Esophagus muscularis mucosa (tissue), 4 donors: ENCODE measurements around the gene PRIM1. TPM values are rescaled to one million over a fixed set of nuclear protein-coding genes. Genes with fewer than 3 reads are reported as not detected.

Experiments
- DNase-seq: peaks from one replicate; pipeline ENCODE4 v3.0.0-alpha.2; 2017; ENCODE audit errors: extremely low spot score
- H3K27ac ChIP-seq, 4 donors: fragments of 200-600 bp; sonication (generic); replicated peaks in 1 of 4; 1 replicate in 3 of 4; 2 replicates in 1 of 4; pipeline ENCODE4 v1.5.1; 2016 to 2019; ENCODE audit warnings: mild to moderate bottlenecking in 1 of 4
- H3K27me3 ChIP-seq, 4 donors: fragments of 200-600 bp; sonication (generic); one replicate each; pipeline versions ENCODE4 v1.5.1 to v1.6.0; 2016 to 2019
- H3K36me3 ChIP-seq, 4 donors: fragments of 200-600 bp; sonication (generic); one replicate each; pipeline ENCODE4 v1.5.1; 2016 to 2019
- H3K4me1 ChIP-seq, 4 donors: fragments of 200-600 bp; sonication (generic); one replicate each; pipeline ENCODE4 v1.5.1; 2016 to 2019
- H3K4me3 ChIP-seq, 4 donors: fragments of 200-600 bp; sonication (generic); 1 replicate in 2 of 4; 2 replicates in 2 of 4; pipeline ENCODE4 v1.5.1; 2016 to 2019; ENCODE audit warnings: mild to moderate bottlenecking in 4 of 4, moderate library complexity in 1 of 4
- H3K9me3 ChIP-seq, 4 donors: fragments of 200-600 bp; sonication (generic); 1 replicate in 3 of 4; 2 replicates in 1 of 4; pipeline ENCODE4 v1.5.1; 2016 to 2019
- EP300 ChIP-seq: sonication (generic); formaldehyde crosslinking; IDR thresholded peaks from one replicate; pipeline ENCODE4 v1.6.1; 2017; ENCODE audit warnings: antibody characterized with exemption
- POLR2A ChIP-seq: fragments of 450-650 bp; IDR thresholded peaks from one replicate; pipeline ENCODE4 v1.6.1; 2017; ENCODE audit warnings: antibody characterized with exemption, moderate library complexity, mild to moderate bottlenecking, low read depth
- POLR2AphosphoS5 ChIP-seq, 2 donors: sonication (generic); formaldehyde crosslinking; IDR thresholded peaks; one replicate each; pipeline ENCODE4 v1.6.1; 2017; ENCODE audit warnings: antibody characterized with exemption in 2 of 2
- WGBS: methylation state at CpG from one replicate; pipeline ENCODE4 v1.1.5; 2018; 5-methylcytosine and 5-hydroxymethylcytosine counted together
- intact Hi-C: fragments of 100-400 bp; cut with DNase I; formaldehyde crosslinking; loops from one replicate; pipeline ENCODE4 v1.15.1; 2023
- total RNA-seq, 4 donors: library from RNA; depleted of rRNA; stranded (reverse); fragments of >200 nt; gene quantifications; one replicate each; pipeline versions ENCODE4 v1.1.0 to v1.2.1, GENCODE V29; 2016
- TF ChIP-seq, protein P1 (sequence below), 3 experiments: fragments of 200-600 bp in 2 of 3; fragments of 450-650 bp in 1 of 3; sonication (generic) in 2 of 3; IDR thresholded peaks; one replicate each; pipeline ENCODE4 v1.5.1; 2017 to 2019; ENCODE audit warnings: antibody characterized with exemption in 3 of 3, mild to moderate bottlenecking in 2 of 3, moderate library complexity in 1 of 3

The PRIM1 gene
- total RNA-seq, 4 donors from 2014 or later: 2.2 to 4.2 (median 3.2) TPM

- peak; percentile 99 to 100 for TF ChIP-seq POLR2AphosphoS5 (IDR thresholded peaks at IDR 0.05)
- no peak for TF ChIP-seq EP300
- TF ChIP-seq POLR2A: peak; percentile 96
- TF ChIP-seq, protein P1, sequence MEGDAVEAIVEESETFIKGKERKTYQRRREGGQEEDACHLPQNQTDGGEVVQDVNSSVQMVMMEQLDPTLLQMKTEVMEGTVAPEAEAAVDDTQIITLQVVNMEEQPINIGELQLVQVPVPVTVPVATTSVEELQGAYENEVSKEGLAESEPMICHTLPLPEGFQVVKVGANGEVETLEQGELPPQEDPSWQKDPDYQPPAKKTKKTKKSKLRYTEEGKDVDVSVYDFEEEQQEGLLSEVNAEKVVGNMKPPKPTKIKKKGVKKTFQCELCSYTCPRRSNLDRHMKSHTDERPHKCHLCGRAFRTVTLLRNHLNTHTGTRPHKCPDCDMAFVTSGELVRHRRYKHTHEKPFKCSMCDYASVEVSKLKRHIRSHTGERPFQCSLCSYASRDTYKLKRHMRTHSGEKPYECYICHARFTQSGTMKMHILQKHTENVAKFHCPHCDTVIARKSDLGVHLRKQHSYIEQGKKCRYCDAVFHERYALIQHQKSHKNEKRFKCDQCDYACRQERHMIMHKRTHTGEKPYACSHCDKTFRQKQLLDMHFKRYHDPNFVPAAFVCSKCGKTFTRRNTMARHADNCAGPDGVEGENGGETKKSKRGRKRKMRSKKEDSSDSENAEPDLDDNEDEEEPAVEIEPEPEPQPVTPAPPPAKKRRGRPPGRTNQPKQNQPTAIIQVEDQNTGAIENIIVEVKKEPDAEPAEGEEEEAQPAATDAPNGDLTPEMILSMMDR (IDR thresholded peaks at IDR 0.05): peak in 1 of 3 experiments; percentile 9
- H3K9me3 ChIP-seq: no peaks in the 10 kb centered on the region
- peak; percentile 99 for DNase-seq
- H3K27me3 ChIP-seq: no peaks in the 10 kb centered on the region
- peaks cover 42 to 51% (median 49%) of the 10 kb centered on the region in 4 donors for H3K4me1 ChIP-seq
- peaks cover 0 to 26% (median 15%) of the 10 kb centered on the region in 4 donors for H3K36me3 ChIP-seq
- peak within 1 kb of the TSS; percentile 83 to 96 (median 86) for H3K4me3 ChIP-seq
- intact Hi-C loops: loop anchor here (1.0 kb wide), 1 partner anchor 37 kb away; the partner anchor contains the start of gene PTGES3
- WGBS: 0% methylated on average over 44 of the region's 46 CpGs
- H3K27ac ChIP-seq: peak within 1 kb of the TSS; percentile 91 to 95 (median 92)
Observed at GRCh38 chr12:56724972-56725722, 27.0 kb downstream of the PRIM1 start, which contains the start of gene NACA. Gene NACA, minus strand, starts transcription at chr12:56725299. Its CDS starts 778 bp downstream, at chr12:56724521.

DNA sequence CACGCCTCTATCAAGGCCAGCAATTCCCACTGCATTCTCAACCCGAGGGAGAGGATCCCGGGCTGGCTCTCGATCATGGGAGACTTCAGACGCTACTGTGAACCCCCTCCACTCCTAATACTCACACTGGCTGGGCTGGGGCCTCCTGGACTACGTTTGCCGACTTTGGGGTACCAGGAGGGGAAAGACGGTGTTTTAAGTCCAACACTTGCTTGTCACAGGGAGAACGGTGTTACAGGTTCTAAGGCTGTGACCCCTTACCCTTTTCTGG lies 27.5 kb downstream of the PRIM1 start:
- H3K4me3 ChIP-seq: peak overlapping the region; percentile 83 to 96 (median 86)
- WGBS: 0% methylated on average over 9 of the region's 9 CpGs
- peak overlapping the region; percentile 91 to 95 (median 92) for H3K27ac ChIP-seq
- peaks cover 4 to 27% (median 20%) of the 10 kb centered on the region in 4 donors for H3K36me3 ChIP-seq
- peaks cover 47 to 56% (median 54%) of the 10 kb centered on the region in 4 donors for H3K4me1 ChIP-seq
- intact Hi-C loops: no loop called here
- no peaks in the 10 kb centered on the region for H3K9me3 ChIP-seq
- no peak for DNase-seq
- no peaks in the 10 kb centered on the region for H3K27me3 ChIP-seq
- TF ChIP-seq POLR2A: no peak
- TF ChIP-seq, protein P1 (IDR thresholded peaks at IDR 0.05): no peak
- TF ChIP-seq POLR2AphosphoS5 (IDR thresholded peaks at IDR 0.05): no peak
- TF ChIP-seq EP300: no peak

DNA sequence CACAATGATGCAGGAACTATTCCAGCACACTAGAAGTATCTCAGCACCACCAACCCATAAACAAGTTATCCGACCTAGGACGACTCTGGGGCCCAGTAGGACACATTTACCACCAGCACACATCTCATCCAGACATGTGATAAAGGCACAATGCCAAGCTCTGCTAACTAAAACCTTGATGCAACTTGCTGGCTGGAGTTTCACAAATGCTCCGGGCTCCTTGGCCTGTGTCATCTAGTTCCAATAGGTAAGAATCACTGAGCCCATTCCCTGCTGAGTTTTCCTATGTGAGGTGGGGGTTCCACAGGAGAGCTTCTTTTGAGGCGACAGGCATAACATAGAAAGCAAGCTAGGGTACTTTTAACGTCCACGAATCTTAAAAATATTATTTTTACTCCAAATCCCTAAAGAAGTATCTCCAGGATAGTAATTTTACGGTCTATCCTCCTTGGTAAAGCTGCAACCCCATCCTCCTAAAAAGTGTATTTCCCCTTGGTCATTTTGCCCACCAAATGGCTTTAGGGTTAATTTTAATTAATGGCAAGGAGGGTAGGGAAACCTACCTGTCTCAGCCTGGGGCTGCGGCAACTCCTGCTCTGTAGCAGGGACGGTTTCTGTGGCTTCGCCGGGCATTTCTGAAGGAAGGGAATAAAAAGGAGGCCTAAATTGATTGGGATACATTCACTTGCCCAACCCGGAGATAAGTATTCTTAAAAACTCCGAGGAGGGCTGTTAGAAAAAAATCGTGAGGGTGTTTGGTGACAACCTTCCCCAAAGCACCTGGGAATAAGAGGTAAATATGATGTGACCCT lies 28.0 kb downstream of the PRIM1 start:
- Histone ChIP-seq H3K9me3 (no peaks in the 10 kb centered on the region), H3K27ac (peak overlapping the region; percentile 91 to 95 (median 92)), H3K27me3 (no peaks in the 10 kb centered on the region), H3K36me3 (peaks cover 8 to 29% (median 25%) of the 10 kb centered on the region in 4 donors), H3K4me1 (peaks cover 53 to 61% (median 59%) of the 10 kb centered on the region in 4 donors), H3K4me3 (peak overlapping the region; percentile 83 to 96 (median 86))
- WGBS: 3% methylated on average over 14 of the region's 14 CpGs
- DNase-seq: peak; percentile 93
- intact Hi-C loops: no loop called here
- no peak for TF ChIP-seq EP300
- TF ChIP-seq POLR2AphosphoS5 (IDR thresholded peaks at IDR 0.05): peak; percentile 75 to 77

DNA sequence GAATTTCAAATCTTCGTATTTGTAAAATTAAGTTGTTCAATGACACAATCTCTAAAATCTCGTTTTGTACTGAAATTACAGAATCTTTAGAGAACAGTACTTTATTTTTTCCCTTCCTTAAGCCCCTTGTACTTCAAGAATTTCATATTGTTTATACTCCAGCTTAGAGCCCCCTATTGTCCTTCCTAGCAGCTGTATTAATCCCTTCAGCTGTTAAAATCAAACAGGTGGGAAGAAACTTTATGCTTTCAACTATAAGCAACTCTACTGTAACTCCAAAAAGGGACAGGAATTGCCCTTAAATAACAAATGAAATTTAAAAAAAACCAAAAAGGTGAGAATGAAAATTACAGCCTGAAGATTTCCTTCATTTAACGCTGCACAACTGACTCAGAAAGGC lies 28.8 kb downstream of the PRIM1 start:
- intact Hi-C loops: no loop called here
- H3K27ac ChIP-seq: peak overlapping the region; percentile 91 to 95 (median 92)
- TF ChIP-seq POLR2AphosphoS5 (IDR thresholded peaks at IDR 0.05) (no peak), POLR2A (no peak), EP300 (no peak)
- TF ChIP-seq, protein P1 (IDR thresholded peaks at IDR 0.05): no peak
- H3K9me3 ChIP-seq: no peaks in the 10 kb centered on the region
- DNase-seq: no peak
- no peaks in the 10 kb centered on the region for H3K27me3 ChIP-seq
- WGBS: 50% methylated on average over 3 of the region's 3 CpGs
- H3K4me3 ChIP-seq: peak overlapping the region; percentile 83 to 96 (median 86)
- peaks cover 8 to 36% (median 32%) of the 10 kb centered on the region in 4 donors for H3K36me3 ChIP-seq
- H3K4me1 ChIP-seq: peaks cover 60 to 69% (median 67%) of the 10 kb centered on the region in 4 donors

DNA sequence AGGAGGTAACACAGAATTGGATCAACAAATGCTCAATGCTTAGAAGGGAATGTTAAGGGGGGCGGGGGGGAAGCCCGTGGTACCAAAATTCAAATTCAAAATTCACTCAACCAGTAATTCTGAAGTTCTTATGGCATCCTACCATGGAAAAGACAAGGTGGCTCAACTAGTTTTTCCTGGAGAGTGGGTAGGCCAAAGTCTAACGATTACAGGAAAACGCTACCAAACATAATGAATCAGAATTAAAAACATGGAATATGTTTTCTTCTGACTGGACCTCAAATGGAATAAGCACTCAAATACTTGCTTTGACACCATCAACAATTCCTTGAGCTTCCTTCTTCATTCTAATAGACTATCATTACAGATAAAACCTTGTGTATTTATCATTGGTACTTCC lies 29.3 kb downstream of the PRIM1 start:
- DNase-seq: no peak
- WGBS: 74% methylated on average over 4 of the region's 4 CpGs
- H3K4me1 ChIP-seq: peaks cover 65 to 74% (median 72%) of the 10 kb centered on the region in 4 donors
- H3K27me3 ChIP-seq: no peaks in the 10 kb centered on the region
- intact Hi-C loops: no loop called here
- H3K9me3 ChIP-seq: no peaks in the 10 kb centered on the region
- H3K4me3 ChIP-seq: peak overlapping the region in 3 of 4 donors; percentile 83 to 96 (median 89)
- TF ChIP-seq, protein P1 (IDR thresholded peaks at IDR 0.05): no peak
- no peak for TF ChIP-seq EP300
- H3K36me3 ChIP-seq: peaks cover 8 to 41% (median 32%) of the 10 kb centered on the region in 4 donors
- H3K27ac ChIP-seq: peak overlapping the region in 3 of 4 donors; percentile 13 to 95 (median 49)
